Stimulated activated naive CD4-positive, alpha-beta T cell (primary cell): ENCODE results near the gene PLVAP.
A peak's percentile ranks its signal among the peaks of the same experiment; 100 is the strongest.

Experiments used
- DNase-seq, 6 experiments: peaks; one replicate each; lab custom pipeline; 2025; lab: John Stamatoyannopoulos, UW

PLVAP gene

GRCh38 chr19:17302391-17303166 is 74.6 kb downstream of the PLVAP start:
- peak in 2 of 6 experiments; percentile 29 to 42 for DNase-seq
